ENCODE results near the gene CACNA1C. TPM values are rescaled to one million over a fixed set of nuclear protein-coding genes. Genes with fewer than 3 reads are reported as not detected.

Gene CACNA1C
- total RNA-seq, 1 donor from 2014 or later = 1.3 TPM

GRCh38 chr12:2376908-2377657 lies 324.3 kb downstream of the CACNA1C start:
- Histone ChIP-seq H3K4me3 (ENCODE audit: low read depth, low read length) (no peak overlapping the region), H3K36me3 (ENCODE audit: control insufficient read depth, insufficient read depth, low read length) (no peaks in the 10 kb centered on the region), H3K27me3 (ENCODE audit: control insufficient read depth, insufficient read depth, low read length) (no peaks in the 10 kb centered on the region)
- TF ChIP-seq CTCF (IDR thresholded peaks at IDR 0.05; ENCODE audit: insufficient read depth, low read length, poor library complexity, severe bottlenecking) = no peak
- DNase-seq (ENCODE audit: low read depth) = no peak

GRCh38 chr12:2378835-2379330 lies 326.1 kb downstream of the CACNA1C start:
- Histone ChIP-seq H3K4me3 (ENCODE audit: low read depth, low read length) (no peak overlapping the region), H3K36me3 (ENCODE audit: control insufficient read depth, insufficient read depth, low read length) (no peaks in the 10 kb centered on the region), H3K27me3 (ENCODE audit: control insufficient read depth, insufficient read depth, low read length) (no peaks in the 10 kb centered on the region)
- no peak for TF ChIP-seq CTCF (IDR thresholded peaks at IDR 0.05; ENCODE audit: insufficient read depth, low read length, poor library complexity, severe bottlenecking)
- DNase-seq (ENCODE audit: low read depth) = no peak

GRCh38 chr12:2380946-2381345 lies 328.2 kb downstream of the CACNA1C start:
- no peak overlapping the region for H3K4me3 ChIP-seq (ENCODE audit: low read depth, low read length)
- H3K27me3 ChIP-seq (ENCODE audit: control insufficient read depth, insufficient read depth, low read length) = no peaks in the 10 kb centered on the region
- no peaks in the 10 kb centered on the region for H3K36me3 ChIP-seq (ENCODE audit: control insufficient read depth, insufficient read depth, low read length)
- no peak for DNase-seq (ENCODE audit: low read depth)
- no peak for TF ChIP-seq CTCF (IDR thresholded peaks at IDR 0.05; ENCODE audit: insufficient read depth, low read length, poor library complexity, severe bottlenecking)

- DNase-seq (ENCODE audit: low read depth) = no peak
- H3K27me3 ChIP-seq (ENCODE audit: control insufficient read depth, insufficient read depth, low read length) = no peaks in the 10 kb centered on the region
- TF ChIP-seq CTCF (IDR thresholded peaks at IDR 0.05; ENCODE audit: insufficient read depth, low read length, poor library complexity, severe bottlenecking) = no peak
These were observed 329.8 kb downstream of the CACNA1C start for GRCh38 chr12:2382370-2383155.

GRCh38 chr12:2383325-2384028 lies 330.7 kb downstream of the CACNA1C start:
- H3K36me3 ChIP-seq (ENCODE audit: control insufficient read depth, insufficient read depth, low read length) = no peaks in the 10 kb centered on the region
- no peak overlapping the region for H3K4me3 ChIP-seq (ENCODE audit: low read depth, low read length)
- TF ChIP-seq CTCF (IDR thresholded peaks at IDR 0.05; ENCODE audit: insufficient read depth, low read length, poor library complexity, severe bottlenecking) = no peak
- DNase-seq (ENCODE audit: low read depth) = no peak
- H3K27me3 ChIP-seq (ENCODE audit: control insufficient read depth, insufficient read depth, low read length) = no peaks in the 10 kb centered on the region

More at GRCh38 chr12:2382370-2383155, 329.8 kb downstream of the CACNA1C start:
- Histone ChIP-seq H3K36me3 (ENCODE audit: control insufficient read depth, insufficient read depth, low read length) (no peaks in the 10 kb centered on the region), H3K4me3 (ENCODE audit: low read depth, low read length) (no peak overlapping the region)

Measured in kidney epithelial cell (primary cell).